Measurements from ENCODE around the gene CLEC16A.
A peak's percentile ranks its signal among the peaks of the same experiment; 100 is the strongest.
"Not testable (repeated sequence)": the region's sequence is repeated elsewhere in the genome, so short reads cannot be mapped to it uniquely, and the experiment has no call there.

Gene CLEC16A

DNA sequence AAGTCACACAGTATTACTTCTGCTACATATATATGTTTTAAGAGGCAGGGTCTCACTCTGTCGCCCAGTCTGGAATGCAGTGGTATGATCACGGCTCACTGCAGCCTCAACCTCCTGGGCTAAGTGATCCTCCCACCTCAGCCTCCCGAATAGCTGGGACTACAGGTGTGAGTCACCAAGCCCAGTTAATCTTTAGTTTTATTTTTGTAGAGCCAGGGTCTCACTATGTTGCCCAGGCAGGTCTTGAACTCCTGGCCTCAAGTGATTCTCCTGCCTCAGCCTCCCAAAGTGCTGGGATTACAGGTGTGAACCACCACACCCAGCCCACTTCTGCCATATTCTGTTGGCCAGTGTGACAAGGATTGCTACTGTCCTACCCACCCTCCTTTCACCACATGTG lies 19.1 kb upstream of the CLEC16A start:
- DNase-seq = not testable (repeated sequence)

DNA sequence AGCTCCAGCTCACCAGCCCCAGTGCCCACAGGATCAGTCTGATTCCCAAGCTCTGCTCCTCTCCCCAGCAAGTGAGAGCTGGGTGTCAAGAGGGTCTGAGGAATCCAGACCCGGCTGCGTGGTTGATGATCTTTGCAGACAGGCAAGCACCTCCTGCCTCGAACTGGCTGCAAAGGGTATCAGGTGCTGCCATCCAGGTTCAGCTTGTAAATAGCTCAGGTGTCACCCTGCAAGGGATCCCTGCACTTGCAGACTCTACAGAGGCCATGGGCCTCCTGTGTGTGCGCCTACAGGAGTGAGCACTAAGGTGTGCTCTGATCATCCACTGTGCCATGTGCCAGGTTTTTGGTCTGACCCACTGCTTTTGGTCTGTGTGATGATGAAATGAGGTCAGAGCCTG lies 18.3 kb upstream of the CLEC16A start:
- DNase-seq = no peak

GRCh38 chr16:10926867-10927266 lies 17.5 kb upstream of the CLEC16A start:
- no peak for DNase-seq

DNA sequence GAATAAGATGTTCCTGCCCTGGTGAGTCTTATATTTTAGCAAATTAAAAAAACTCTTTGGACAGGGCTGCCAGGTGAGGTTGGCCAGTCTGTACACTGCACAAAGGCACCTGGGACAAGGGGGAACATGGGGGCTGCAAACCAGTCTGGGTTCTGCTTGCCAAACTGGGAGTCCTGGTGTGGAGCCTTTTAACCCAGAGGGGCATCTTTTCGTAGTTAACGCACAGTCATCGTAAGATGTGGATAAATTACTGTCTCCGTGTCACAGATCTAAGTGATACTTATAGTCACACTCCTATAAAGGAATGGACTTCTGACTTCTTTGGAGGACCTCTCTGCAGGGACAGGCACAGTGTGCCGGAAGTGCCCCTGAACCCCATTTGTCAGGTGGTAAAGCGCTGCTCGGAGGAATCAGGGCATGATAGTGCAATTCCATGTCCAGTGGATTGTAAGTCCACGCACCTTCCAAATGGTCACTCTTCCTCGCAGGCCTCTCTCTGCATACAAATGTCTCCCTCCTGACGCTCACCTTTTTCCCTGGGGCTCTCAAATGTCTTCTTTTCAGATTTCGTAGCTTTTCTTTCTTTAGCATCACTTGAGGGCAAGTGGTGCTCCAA lies 16.8 kb upstream of the CLEC16A start:
- DNase-seq = no peak

GRCh38 chr16:10929097-10929496 lies 15.3 kb upstream of the CLEC16A start:
- not testable (repeated sequence) for DNase-seq

- peak in 10 of 51 donors; percentile 12 to 73 (median 44) for DNase-seq
Observed at GRCh38 chr16:10929853-10930754, 14.3 kb upstream of the CLEC16A start.

- DNase-seq = no peak
Observed at GRCh38 chr16:10930755-10931093, 13.6 kb upstream of the CLEC16A start.

DNA sequence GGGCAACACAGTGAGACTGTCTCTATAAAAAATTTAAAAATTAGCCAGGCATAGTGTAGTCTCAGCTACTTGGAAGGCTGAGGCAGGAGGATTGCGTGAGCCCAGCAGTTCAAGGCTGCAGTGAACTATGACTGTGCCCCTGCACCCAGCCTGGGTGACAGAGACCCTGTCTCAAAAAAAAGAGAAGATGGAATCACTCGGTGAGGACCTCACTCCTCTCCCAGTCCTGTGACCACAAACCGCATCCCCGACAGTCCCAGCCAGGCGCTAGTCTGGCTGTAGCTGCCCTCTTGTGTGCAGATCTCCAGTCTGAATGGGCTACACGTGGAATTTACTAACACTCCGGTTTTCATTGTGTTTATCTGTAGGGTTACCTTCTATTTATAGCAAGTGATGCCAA lies 13.2 kb upstream of the CLEC16A start:
- DNase-seq = no peak

- DNase-seq = no peak
Observed at GRCh38 chr16:10931977-10932632, 12.3 kb upstream of the CLEC16A start.

DNA sequence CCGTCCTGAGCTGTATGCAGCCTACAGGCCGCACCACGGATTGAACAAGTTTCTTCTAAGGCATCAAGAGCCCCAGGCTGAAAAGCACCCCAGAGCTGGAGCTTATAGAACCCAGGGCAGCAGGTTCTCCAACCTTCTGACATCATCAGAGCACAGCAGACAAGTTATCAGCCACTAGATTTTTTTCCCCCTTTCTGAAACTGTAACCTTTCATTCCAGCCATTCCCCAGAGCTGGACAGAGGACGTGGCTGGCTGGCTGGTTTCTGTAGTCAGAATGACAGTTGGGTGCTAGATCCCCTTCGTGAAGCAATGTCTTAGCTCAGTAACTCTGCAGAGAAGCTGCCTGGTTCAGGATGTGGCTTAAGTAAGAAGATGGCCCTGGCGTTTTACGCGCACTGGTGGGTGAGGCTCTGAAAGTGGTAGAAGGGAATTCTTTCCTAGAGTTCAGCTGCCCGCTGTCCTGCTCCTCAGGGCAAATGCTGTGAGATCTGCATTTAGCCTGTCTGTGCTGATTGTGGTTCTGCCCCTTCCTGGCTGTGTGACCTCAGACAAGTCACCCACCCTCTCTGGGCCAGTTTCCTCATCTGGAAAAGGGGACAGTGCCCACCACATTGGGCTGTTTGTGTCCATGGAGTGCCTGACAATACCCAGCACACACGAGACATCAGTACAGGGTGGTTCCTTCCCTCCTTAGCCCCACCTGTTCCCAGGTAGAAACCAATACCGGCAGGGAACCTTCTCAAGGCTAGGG lies 11.2 kb upstream of the CLEC16A start:
- DNase-seq = no peak

- DNase-seq = no peak
Observed at GRCh38 chr16:10933865-10934264, 10.5 kb upstream of the CLEC16A start.

- no peak for DNase-seq
Observed at GRCh38 chr16:10934325-10935107, 9.8 kb upstream of the CLEC16A start.

GRCh38 chr16:10935226-10935915 lies 9.0 kb upstream of the CLEC16A start:
- DNase-seq = no peak

DNA sequence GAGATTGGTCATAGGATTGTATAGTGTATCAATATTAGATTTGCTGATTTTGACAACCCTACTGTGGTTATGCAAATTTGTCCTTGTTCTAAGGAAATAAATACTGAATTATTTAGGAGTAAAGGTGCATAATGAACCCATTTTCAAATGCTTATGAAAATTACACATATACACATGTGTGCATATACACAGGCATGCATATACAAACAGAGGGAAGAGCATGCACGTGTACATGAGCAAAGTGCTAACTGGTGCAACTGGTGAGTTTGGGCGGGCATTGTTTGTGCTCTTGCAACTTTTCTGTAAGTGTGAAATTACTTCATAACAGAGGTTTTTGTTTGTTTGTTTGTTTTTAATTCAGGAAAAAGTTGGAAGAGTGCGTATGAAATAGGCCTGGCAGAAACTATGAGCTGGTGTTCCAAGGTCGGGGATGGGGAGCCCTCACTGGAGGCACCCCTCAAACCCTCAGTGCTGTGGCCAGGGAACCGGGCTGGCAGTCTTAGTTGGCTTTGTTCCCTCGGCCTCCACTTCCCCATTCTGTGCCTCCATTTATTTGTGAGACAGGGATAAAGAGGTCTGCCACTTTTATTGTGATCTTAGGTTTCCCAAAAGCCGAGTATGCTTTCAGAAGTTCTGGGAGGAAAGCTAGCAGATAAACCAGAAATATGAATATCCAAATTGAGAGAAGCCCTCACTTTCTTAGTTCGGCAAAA lies 7.9 kb upstream of the CLEC16A start:
- peak in 1 of 51 donors; percentile 13 for DNase-seq

DNA sequence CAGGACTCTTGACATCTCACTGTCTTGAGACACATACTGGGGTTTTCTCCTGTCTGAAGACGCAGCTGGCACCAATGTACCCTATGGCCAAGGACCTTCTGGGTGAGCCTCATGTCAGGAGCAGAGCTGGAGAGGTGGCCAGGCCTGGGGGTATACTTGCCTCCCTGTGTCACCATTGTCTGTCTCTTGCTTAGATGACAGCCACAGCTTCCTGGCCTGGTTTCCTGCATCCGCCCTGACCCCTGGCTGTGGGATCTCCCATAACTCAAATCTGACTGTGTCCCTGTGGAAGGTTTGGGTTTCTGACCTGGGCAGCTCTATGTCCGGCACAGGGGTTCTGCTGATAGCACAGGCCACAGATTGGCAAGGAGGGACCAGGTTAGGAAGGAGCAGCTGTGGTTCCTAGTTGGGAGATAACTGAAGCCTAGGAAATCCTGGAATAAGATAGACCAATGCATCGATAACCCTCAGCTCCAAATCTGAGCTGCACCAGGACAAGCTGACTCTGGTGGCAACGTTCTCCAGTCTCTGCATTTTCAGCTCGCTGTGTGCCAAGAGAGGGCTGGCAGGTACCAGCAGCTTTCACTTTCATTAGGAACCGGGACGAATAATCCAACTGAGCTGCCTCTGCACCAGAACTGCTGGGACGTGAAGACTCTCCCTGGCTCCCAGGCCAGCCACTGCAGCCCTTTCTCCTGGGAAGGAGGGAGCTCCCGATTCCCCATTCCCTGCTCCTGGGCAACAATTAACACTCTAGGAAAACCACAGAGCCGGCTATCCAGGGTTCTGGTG lies 7.1 kb upstream of the CLEC16A start:
- DNase-seq = peak in 17 of 51 donors; percentile 11 to 59 (median 33)

DNA sequence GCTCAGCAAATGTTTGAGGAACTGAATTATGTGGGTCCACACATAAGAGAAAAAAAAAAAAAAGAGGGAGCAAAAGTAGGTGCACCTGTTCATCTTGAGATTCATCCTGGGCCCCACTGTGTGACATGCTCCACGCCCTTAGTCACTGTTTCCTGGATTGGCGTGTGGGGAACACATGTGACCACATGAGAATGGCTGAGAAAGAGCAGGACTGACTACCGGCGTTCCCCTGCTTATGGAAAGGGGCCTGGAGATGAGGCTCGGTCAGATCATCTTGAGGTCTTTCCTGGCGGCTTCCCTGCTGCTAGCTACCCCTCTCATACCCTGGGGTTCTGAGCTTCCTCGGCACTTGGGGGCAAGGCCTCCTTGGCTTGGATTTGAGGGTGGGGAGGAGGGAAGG lies 6.0 kb upstream of the CLEC16A start:
- DNase-seq = no peak

GRCh38 chr16:10938796-10939648 lies 5.3 kb upstream of the CLEC16A start:
- DNase-seq = no peak

Data from hypothalamus (tissue), 51 donors.